GM23248 (cell line): ENCODE data around the gene TUBA3C.

Experiments used
- EZH2 ChIP-seq: fragments of 200-600 bp; sonication (generic); IDR thresholded peaks from 2 replicates; pipeline ENCODE4 v1.6.1; 2018; ENCODE audit warnings: antibody characterized with exemption, mild to moderate bottlenecking; ENCODE audit not compliant: insufficient read depth, poor library complexity, severe bottlenecking
- EZH2phosphoT487 ChIP-seq: fragments of 200-600 bp; sonication (generic); IDR thresholded peaks from 2 replicates; pipeline ENCODE4 v1.6.1; 2018; ENCODE audit warnings: antibody characterized with exemption, moderate library complexity, mild to moderate bottlenecking, low read depth; ENCODE audit not compliant: insufficient read depth

DNA sequence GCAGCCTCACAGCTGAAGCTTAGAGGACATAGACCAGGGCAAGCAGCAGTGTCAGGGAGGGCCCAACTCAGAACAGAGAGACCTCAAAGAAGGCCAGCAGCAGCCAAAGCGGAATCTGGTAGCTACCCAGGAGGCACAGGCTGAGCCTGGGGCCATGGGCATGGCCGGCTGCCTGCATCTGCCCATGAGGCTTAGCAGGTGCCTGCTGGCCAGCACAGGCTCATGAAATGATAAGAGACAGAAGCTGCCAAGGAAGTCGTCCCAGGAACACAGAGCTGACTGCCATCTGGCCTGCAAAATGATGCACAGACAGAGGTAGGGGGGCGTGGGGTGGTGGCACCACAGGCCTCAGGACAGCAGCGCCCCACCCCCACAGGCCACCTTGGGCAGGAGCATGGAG lies 29.2 kb downstream of the TUBA3C start:
- TF ChIP-seq EZH2phosphoT487 (no peak), EZH2 (no peak)
